RWPE2 (cell line): ENCODE measurements around the gene TBCB.

Source experiments
- ATAC-seq: fragments of 200-7000 bp; cut with Tn5 transposase; 3 replicates; pipeline ENCODE4 v1.9.1; 2021; ENCODE audit warnings: low read depth
- DNase-seq: peaks from one replicate; pipeline ENCODE4 v3.0.0-alpha.2; 2020; ENCODE audit warnings: low spot score
- H3K27ac ChIP-seq: fragments of 450-650 bp; 2 replicates; pipeline ENCODE4 v1.5.1; 2017; ENCODE audit warnings: mild to moderate bottlenecking; ENCODE audit not compliant: poor library complexity, severe bottlenecking
- H3K27me3 ChIP-seq: fragments of 250-450 bp; sonication (Bioruptor Pico); 2 replicates; pipeline ENCODE4 v1.5.1; 2021; ENCODE audit warnings: mild to moderate bottlenecking, moderate library complexity; ENCODE audit not compliant: insufficient read depth, poor library complexity, severe bottlenecking
- H3K36me3 ChIP-seq: fragments of 250-450 bp; sonication (Bioruptor Pico); 2 replicates; pipeline ENCODE4 v1.5.1; 2020; ENCODE audit warnings: low read depth, mild to moderate bottlenecking, moderate library complexity
- H3K4me1 ChIP-seq: fragments of 250-450 bp; sonication (Bioruptor Pico); 2 replicates; pipeline ENCODE4 v1.5.1; 2021; ENCODE audit warnings: mild to moderate bottlenecking, moderate library complexity; ENCODE audit not compliant: insufficient read depth, poor library complexity, severe bottlenecking
- H3K4me3 ChIP-seq: fragments of 250-450 bp; sonication (Bioruptor Pico); 2 replicates; pipeline ENCODE4 v1.5.1; 2021; ENCODE audit warnings: mild to moderate bottlenecking, moderate library complexity; ENCODE audit not compliant: severe bottlenecking
- H3K9me3 ChIP-seq: fragments of 250-450 bp; sonication (Bioruptor Pico); 2 replicates; pipeline ENCODE4 v1.5.1; 2021; ENCODE audit warnings: mild to moderate bottlenecking, moderate library complexity; ENCODE audit not compliant: severe bottlenecking
- CTCF ChIP-seq: fragments of 450-650 bp; IDR thresholded peaks from one replicate; pipeline ENCODE4 v1.5.1; 2017; ENCODE audit warnings: mild to moderate bottlenecking, moderate library complexity; ENCODE audit not compliant: poor library complexity, severe bottlenecking

Gene TBCB

GRCh38 chr19:36079389-36079945, 35.8 kb upstream of the TBCB start:
- no peak for DNase-seq
- peaks cover 62% of the 10 kb centered on the region for H3K36me3 ChIP-seq
- no peak overlapping the region for H3K4me3 ChIP-seq

GRCh38 chr19:36081385-36081784, 33.9 kb upstream of the TBCB start:
- Histone ChIP-seq H3K27ac (no peak overlapping the region), H3K4me1 (no peaks in the 10 kb centered on the region), H3K36me3 (peaks cover 55% of the 10 kb centered on the region), H3K4me3 (no peak overlapping the region), H3K9me3 (no peaks in the 10 kb centered on the region), H3K27me3 (no peaks in the 10 kb centered on the region)
- DNase-seq, result no peak
- no peak for TF ChIP-seq CTCF
- ATAC-seq, result no peak

More at GRCh38 chr19:36079389-36079945, 35.8 kb upstream of the TBCB start:
- no peak overlapping the region for H3K27ac ChIP-seq
- H3K9me3 ChIP-seq, result no peaks in the 10 kb centered on the region
- no peaks in the 10 kb centered on the region for H3K27me3 ChIP-seq
- no peak for ATAC-seq
- TF ChIP-seq CTCF, result no peak
- no peaks in the 10 kb centered on the region for H3K4me1 ChIP-seq

- Histone ChIP-seq H3K27me3 (no peaks in the 10 kb centered on the region), H3K4me1 (no peaks in the 10 kb centered on the region), H3K27ac (no peak overlapping the region), H3K4me3 (no peak overlapping the region), H3K9me3 (no peaks in the 10 kb centered on the region), H3K36me3 (peaks cover 51% of the 10 kb centered on the region)
- no peak for TF ChIP-seq CTCF
- ATAC-seq (no peak), DNase-seq (no peak)
Measured at GRCh38 chr19:36081894-36082293, 33.4 kb upstream of the TBCB start.

- DNase-seq, result no peak
- Histone ChIP-seq H3K27me3 (no peaks in the 10 kb centered on the region), H3K4me3 (no peak overlapping the region), H3K27ac (no peak overlapping the region), H3K4me1 (no peaks in the 10 kb centered on the region), H3K9me3 (no peaks in the 10 kb centered on the region), H3K36me3 (peaks cover 55% of the 10 kb centered on the region)
- TF ChIP-seq CTCF, result no peak
- no peak for ATAC-seq
Measured at GRCh38 chr19:36082916-36083315, 32.4 kb upstream of the TBCB start.

GRCh38 chr19:36084231-36085009, 30.8 kb upstream of the TBCB start:
- H3K9me3 ChIP-seq, result no peaks in the 10 kb centered on the region
- H3K27me3 ChIP-seq, result no peaks in the 10 kb centered on the region
- no peak for ATAC-seq
- no peak for DNase-seq
- H3K36me3 ChIP-seq, result peaks cover 58% of the 10 kb centered on the region
- no peak overlapping the region for H3K27ac ChIP-seq
- no peaks in the 10 kb centered on the region for H3K4me1 ChIP-seq
- H3K4me3 ChIP-seq, result no peak overlapping the region
- no peak for TF ChIP-seq CTCF
